Panc1 (cell line): ENCODE measurements around the gene JMJD1C. TPM values are rescaled to one million over a fixed set of nuclear protein-coding genes. Genes with fewer than 3 reads are reported as not detected.
A peak's percentile ranks its signal among the peaks of the same experiment; 100 is the strongest.

Experiments
- ATAC-seq: fragments of 200-7000 bp; cut with Tn5 transposase; 2 replicates; pipeline ENCODE4 v1.9.1; 2020; ENCODE audit warnings: mild to moderate bottlenecking, moderate library complexity
- BruUV-seq: library from RNA; stranded (reverse); fragments of 400-500 nt; replicated peaks from 2 replicates; lab custom pipeline; 2021; lab: Mats Ljungman, UMichigan
- CTCF ChIA-PET: fragments of 300-600 bp; sonication (Branson Sonifier 250); formaldehyde crosslinking; loops from one replicate; lab custom pipeline; 2022; ENCODE audit warnings: antibody characterized with exemption; lab: Charles Lee
- POLR2A ChIA-PET: fragments of 300-600 bp; sonication (Branson Sonifier 250); formaldehyde crosslinking; loops from one replicate; lab custom pipeline; 2022; ENCODE audit warnings: antibody characterized with exemption; lab: Charles Lee
- DNase-seq: peaks from one replicate; pipeline ENCODE4 v3.0.0-alpha.2; 2010; ENCODE audit warnings: low read depth, low spot score
- H3K27ac ChIP-seq: 2 replicates; pipeline ENCODE4 v1.5.1; 2011; ENCODE audit warnings: mild to moderate bottlenecking, low read length, inconsistent platforms
- H3K27me3 ChIP-seq: fragments of 200-500 bp; sonication (Bioruptor generic); 2 replicates; pipeline ENCODE4 v1.6.0; 2014; ENCODE audit warnings: low read length, inconsistent platforms; ENCODE audit not compliant: control insufficient read depth, insufficient read depth
- H3K36me3 ChIP-seq: fragments of 200-500 bp; sonication (Bioruptor generic); 2 replicates; pipeline ENCODE4 v1.5.1; 2014; ENCODE audit warnings: inconsistent platforms, mild to moderate bottlenecking, low read length, moderate library complexity; ENCODE audit not compliant: control insufficient read depth, insufficient read depth
- H3K4me1 ChIP-seq: 2 replicates; pipeline ENCODE4 v1.5.1; 2011; ENCODE audit warnings: inconsistent platforms, mild to moderate bottlenecking, low read length, moderate library complexity; ENCODE audit not compliant: control insufficient read depth, insufficient read depth
- H3K4me3 ChIP-seq, 2 experiments: 2 replicates each; pipeline ENCODE4 v1.5.1; 2011 to 2012; ENCODE audit warnings: low read depth in 2 of 2, low read length in 2 of 2, mild to moderate bottlenecking in 2 of 2, inconsistent platforms in 1 of 2, moderate library complexity in 1 of 2
- H3K9me3 ChIP-seq: fragments of 200-500 bp; sonication (Bioruptor generic); 2 replicates; pipeline ENCODE4 v1.5.1; 2014; ENCODE audit warnings: low read depth, mild to moderate bottlenecking, inconsistent platforms, low read length, moderate library complexity; ENCODE audit not compliant: control insufficient read depth, insufficient read depth
- POLR2AphosphoS5 ChIP-seq: IDR thresholded peaks from 2 replicates; pipeline ENCODE4 v1.6.1; 2012; ENCODE audit warnings: mild to moderate bottlenecking, low read depth, low read length, moderate library complexity
- REST ChIP-seq, 2 experiments: IDR thresholded peaks; 2 replicates each; pipeline ENCODE4 v1.6.1; 2011 to 2012; ENCODE audit warnings: low read depth in 2 of 2, control low read depth in 1 of 2, low read length in 1 of 2, mild to moderate bottlenecking in 1 of 2, moderate library complexity in 1 of 2; ENCODE audit not compliant: insufficient read depth in 1 of 2
- SIN3A ChIP-seq: IDR thresholded peaks from 2 replicates; pipeline ENCODE4 v1.6.1; 2012; ENCODE audit warnings: low read depth, mild to moderate bottlenecking, low read length, moderate library complexity, borderline replicate concordance; ENCODE audit not compliant: insufficient read depth
- TCF7L2 ChIP-seq: IDR thresholded peaks from 2 replicates; pipeline ENCODE4 v1.6.1; 2011; ENCODE audit warnings: mild to moderate bottlenecking, low read depth, low read length, inconsistent platforms
- in situ Hi-C: cut with HindIII; loops from 2 replicates; pipeline ENCODE4 v1.10.0; 2016; ENCODE audit warnings: low sequenced_read_pairs, low pct_unique_long_range_greater_than_20kb
- intact Hi-C: fragments of 100-400 bp; cut with micrococcal nuclease; formaldehyde crosslinking; loops from one replicate; pipeline ENCODE4 v1.10.0; 2022; ENCODE audit not compliant: unreplicated experiment
- total RNA-seq: library from RNA; stranded (reverse); gene quantifications from one replicate; pipeline ENCODE4 v1.2.1, GENCODE V29; 2021; ENCODE audit not compliant: unreplicated experiment
- TF ChIP-seq, protein P1 (sequence below): fragments of 450-650 bp; IDR thresholded peaks from 2 replicates; pipeline ENCODE4 v1.5.1; 2017; ENCODE audit warnings: mild to moderate bottlenecking

JMJD1C gene
- total RNA-seq, 1 experiment from 2014 or later: 88.3 TPM

DNA sequence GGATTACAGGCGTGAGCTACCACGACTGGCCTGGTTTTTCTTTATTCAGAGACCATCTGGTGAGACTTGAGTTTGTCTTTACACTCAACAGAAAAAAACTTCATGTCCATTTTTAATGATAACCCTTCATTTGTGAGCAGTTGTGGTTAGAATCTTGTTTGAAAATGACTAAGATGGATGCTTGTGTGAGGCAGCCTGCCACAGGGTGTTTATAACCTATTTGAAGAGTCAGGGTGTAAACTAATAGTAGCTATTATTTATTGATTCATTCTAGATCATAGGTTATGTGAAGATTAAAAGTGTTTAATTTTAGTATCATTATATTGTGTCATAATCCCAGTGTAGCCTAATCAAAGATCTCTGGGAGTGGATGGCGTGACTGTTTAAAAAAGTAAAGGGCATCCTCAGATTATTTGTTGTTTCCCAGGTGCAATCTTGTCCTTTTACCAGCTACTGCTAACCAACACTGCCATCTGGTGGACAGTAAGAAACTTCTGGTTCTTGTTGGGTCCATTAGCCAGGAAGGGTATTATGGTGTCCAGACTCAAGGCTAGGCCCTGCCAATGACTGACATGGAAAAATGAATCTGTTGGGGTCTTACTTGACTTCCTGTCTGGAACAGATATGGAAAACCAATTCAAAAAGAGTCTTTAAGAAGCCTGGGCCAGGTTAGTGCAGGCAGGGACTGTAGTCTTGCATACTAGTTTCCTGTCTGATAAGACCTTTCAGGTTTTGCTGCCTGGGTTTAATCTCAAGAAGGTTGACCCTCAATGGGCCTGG, 307.7 kb downstream of the JMJD1C start:
- Histone ChIP-seq H3K27me3 (no peaks in the 10 kb centered on the region), H3K9me3 (no peaks in the 10 kb centered on the region), H3K4me3 (no peak overlapping the region), H3K36me3 (peaks cover 4% of the 10 kb centered on the region), H3K4me1 (no peaks in the 10 kb centered on the region), H3K27ac (no peak overlapping the region)
- intact Hi-C loops (loop anchor here (5.0 kb wide), 3 partner anchors 566 to 721 kb away; no protein-coding TSS in a partner anchor), in situ Hi-C loops (no loop called here)
- DNase-seq (peak; percentile 74), ATAC-seq (peak; percentile 90)
- ChIA-PET CTCF (interaction anchor here (0.6 to 1.4 kb wide), 7 partner anchors 9 to 549 kb away, joined by 3 to 12 read pairs (median 3); partner anchors contain the start of gene NRBF2), POLR2A (interaction anchor here (0.6 kb wide), 1 partner anchor 29 kb away, joined by 3 read pairs; no protein-coding TSS in a partner anchor)
- TF ChIP-seq, protein P1, sequence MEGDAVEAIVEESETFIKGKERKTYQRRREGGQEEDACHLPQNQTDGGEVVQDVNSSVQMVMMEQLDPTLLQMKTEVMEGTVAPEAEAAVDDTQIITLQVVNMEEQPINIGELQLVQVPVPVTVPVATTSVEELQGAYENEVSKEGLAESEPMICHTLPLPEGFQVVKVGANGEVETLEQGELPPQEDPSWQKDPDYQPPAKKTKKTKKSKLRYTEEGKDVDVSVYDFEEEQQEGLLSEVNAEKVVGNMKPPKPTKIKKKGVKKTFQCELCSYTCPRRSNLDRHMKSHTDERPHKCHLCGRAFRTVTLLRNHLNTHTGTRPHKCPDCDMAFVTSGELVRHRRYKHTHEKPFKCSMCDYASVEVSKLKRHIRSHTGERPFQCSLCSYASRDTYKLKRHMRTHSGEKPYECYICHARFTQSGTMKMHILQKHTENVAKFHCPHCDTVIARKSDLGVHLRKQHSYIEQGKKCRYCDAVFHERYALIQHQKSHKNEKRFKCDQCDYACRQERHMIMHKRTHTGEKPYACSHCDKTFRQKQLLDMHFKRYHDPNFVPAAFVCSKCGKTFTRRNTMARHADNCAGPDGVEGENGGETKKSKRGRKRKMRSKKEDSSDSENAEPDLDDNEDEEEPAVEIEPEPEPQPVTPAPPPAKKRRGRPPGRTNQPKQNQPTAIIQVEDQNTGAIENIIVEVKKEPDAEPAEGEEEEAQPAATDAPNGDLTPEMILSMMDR: peak; percentile 89
- no peak for TF ChIP-seq SIN3A
- TF ChIP-seq TCF7L2: no peak
- no TSS peak for BruUV-seq

DNA sequence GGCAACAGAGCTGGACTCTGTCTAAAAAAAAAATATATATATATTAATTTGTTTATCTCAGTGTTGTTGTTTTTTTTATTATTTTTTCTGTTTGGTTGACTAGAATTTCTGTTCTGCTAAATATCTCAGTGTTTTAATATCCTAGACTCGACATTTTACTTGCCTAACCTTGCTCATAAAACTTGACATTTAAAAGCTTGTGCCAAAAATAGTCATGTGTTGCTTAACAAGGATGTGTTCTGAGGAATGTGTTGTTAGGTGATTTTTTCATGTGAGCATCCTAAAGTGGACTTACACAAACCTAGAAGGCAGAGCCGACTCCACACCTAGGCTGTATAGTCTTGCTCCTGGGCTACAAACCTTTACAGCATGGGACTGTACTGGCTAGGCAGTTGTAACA, 309.5 kb downstream of the JMJD1C start:
- in situ Hi-C loops (no loop called here), intact Hi-C loops (loop anchor here (5.0 kb wide), 3 partner anchors 564 to 719 kb away; no protein-coding TSS in a partner anchor)
- DNase-seq (no peak), ATAC-seq (no peak)
- no peaks in the 10 kb centered on the region for H3K9me3 ChIP-seq
- ChIA-PET CTCF (interaction anchor here (1.2 kb wide), 1 partner anchor 11 kb away, joined by 4 read pairs; no protein-coding TSS in a partner anchor), POLR2A (interaction anchor here (0.7 kb wide), 1 partner anchor 347 kb away, joined by 9 read pairs; no protein-coding TSS in a partner anchor)
- H3K4me3 ChIP-seq: no peak overlapping the region
- H3K27me3 ChIP-seq: no peaks in the 10 kb centered on the region
- no TSS peak for BruUV-seq
- H3K36me3 ChIP-seq: peaks cover 9% of the 10 kb centered on the region
- no peak; the same call in 1 of the 2 replicates for TF ChIP-seq POLR2AphosphoS5
- H3K4me1 ChIP-seq: no peaks in the 10 kb centered on the region
- no peak overlapping the region for H3K27ac ChIP-seq

GRCh38 chr10:63155388-63156020, 310.3 kb downstream of the JMJD1C start:
- no peak overlapping the region for H3K4me3 ChIP-seq
- H3K4me1 ChIP-seq: no peaks in the 10 kb centered on the region
- ATAC-seq: no peak
- H3K27ac ChIP-seq: no peak overlapping the region
- no peaks in the 10 kb centered on the region for H3K9me3 ChIP-seq
- H3K27me3 ChIP-seq: no peaks in the 10 kb centered on the region
- H3K36me3 ChIP-seq: peaks cover 11% of the 10 kb centered on the region
- CTCF ChIA-PET: no interaction called here
- no peak for DNase-seq
- intact Hi-C loops: loop anchor here (5.0 kb wide), 3 partner anchors 563 to 718 kb away; no protein-coding TSS in a partner anchor
- no TSS peak for BruUV-seq
- in situ Hi-C loops: no loop called here
- POLR2A ChIA-PET: interaction anchor here (0.7 kb wide), 1 partner anchor 347 kb away, joined by 9 read pairs; no protein-coding TSS in a partner anchor
- no peak for TF ChIP-seq REST (IDR thresholded peaks at IDR 0.05; ENCODE audit: insufficient read depth in 1 of 2, low read depth in 2 of 2, low read length in 1 of 2)
- no peak for TF ChIP-seq TCF7L2
- TF ChIP-seq, protein P1: no peak
- TF ChIP-seq SIN3A: no peak
- no peak for TF ChIP-seq POLR2AphosphoS5
